ENCODE data around the gene NPEPL1.

The NPEPL1 gene

GRCh38 chr20:58647162-58647795 is 45.3 kb upstream of the NPEPL1 start:
- TF ChIP-seq EGR1 (IDR thresholded peaks at IDR 0.05) (no peak), REST (IDR thresholded peaks at IDR 0.05; ENCODE audit: low read depth) (no peak), EP300 (IDR thresholded peaks at IDR 0.05; ENCODE audit: borderline replicate concordance) (no peak), NFIC (IDR thresholded peaks at IDR 0.05) (no peak), TCF12 (IDR thresholded peaks at IDR 0.05; ENCODE audit: low read depth) (no peak), CREB1 (IDR thresholded peaks at IDR 0.05; ENCODE audit: low read depth) (no peak), ZBTB7A (IDR thresholded peaks at IDR 0.05; ENCODE audit: low read depth) (no peak), FOXM1 (IDR thresholded peaks at IDR 0.05; ENCODE audit: borderline replicate concordance, low read depth) (no peak), MAX (IDR thresholded peaks at IDR 0.05) (no peak), RAD21 (IDR thresholded peaks at IDR 0.05; ENCODE audit: low read depth) (no peak), CEBPB (IDR thresholded peaks at IDR 0.05) (no peak), YY1 (IDR thresholded peaks at IDR 0.05; ENCODE audit: low read depth) (no peak), TEAD4 (IDR thresholded peaks at IDR 0.05) (no peak), TAF1 (IDR thresholded peaks at IDR 0.05; ENCODE audit: low read depth) (no peak), USF1 (IDR thresholded peaks at IDR 0.05) (no peak)

- TF ChIP-seq CREB1 (IDR thresholded peaks at IDR 0.05; ENCODE audit: low read depth) = no peak
- no peak for TF ChIP-seq TAF1 (IDR thresholded peaks at IDR 0.05; ENCODE audit: low read depth)
- no peak for TF ChIP-seq RAD21 (IDR thresholded peaks at IDR 0.05; ENCODE audit: low read depth)
- no peak for TF ChIP-seq REST (IDR thresholded peaks at IDR 0.05; ENCODE audit: low read depth)
- no peak for TF ChIP-seq EP300 (IDR thresholded peaks at IDR 0.05; ENCODE audit: borderline replicate concordance)
- TF ChIP-seq FOXM1 (IDR thresholded peaks at IDR 0.05; ENCODE audit: borderline replicate concordance, low read depth) = no peak
- no peak for TF ChIP-seq CEBPB (IDR thresholded peaks at IDR 0.05)
- TF ChIP-seq TCF12 (IDR thresholded peaks at IDR 0.05; ENCODE audit: low read depth) = no peak
- no peak for TF ChIP-seq ZBTB7A (IDR thresholded peaks at IDR 0.05; ENCODE audit: low read depth)
These were observed 44.7 kb upstream of the NPEPL1 start for GRCh38 chr20:58647796-58648501.

- TF ChIP-seq EP300 (IDR thresholded peaks at IDR 0.05; ENCODE audit: borderline replicate concordance) = no peak
- no peak for TF ChIP-seq NFIC (IDR thresholded peaks at IDR 0.05)
- TF ChIP-seq CEBPB (IDR thresholded peaks at IDR 0.05) = no peak
- no peak for TF ChIP-seq EGR1 (IDR thresholded peaks at IDR 0.05)
- no peak for TF ChIP-seq RAD21 (IDR thresholded peaks at IDR 0.05; ENCODE audit: low read depth)
- TF ChIP-seq TEAD4 (IDR thresholded peaks at IDR 0.05) = no peak
- TF ChIP-seq TAF1 (IDR thresholded peaks at IDR 0.05; ENCODE audit: low read depth) = no peak
- TF ChIP-seq MAX (IDR thresholded peaks at IDR 0.05) = no peak
- no peak for TF ChIP-seq FOXM1 (IDR thresholded peaks at IDR 0.05; ENCODE audit: borderline replicate concordance, low read depth)
- no peak for TF ChIP-seq USF1 (IDR thresholded peaks at IDR 0.05)
- no peak for TF ChIP-seq ZBTB7A (IDR thresholded peaks at IDR 0.05; ENCODE audit: low read depth)
These were observed 43.1 kb upstream of the NPEPL1 start for GRCh38 chr20:58649288-58650180.

GRCh38 chr20:58650181-58650775 is 42.3 kb upstream of the NPEPL1 start:
- TF ChIP-seq YY1 (IDR thresholded peaks at IDR 0.05; ENCODE audit: low read depth) (no peak), NFIC (IDR thresholded peaks at IDR 0.05) (no peak), FOXM1 (IDR thresholded peaks at IDR 0.05; ENCODE audit: borderline replicate concordance, low read depth) (no peak), RAD21 (IDR thresholded peaks at IDR 0.05; ENCODE audit: low read depth) (no peak), REST (IDR thresholded peaks at IDR 0.05; ENCODE audit: low read depth) (no peak), MAX (IDR thresholded peaks at IDR 0.05) (no peak), USF1 (IDR thresholded peaks at IDR 0.05) (no peak), TEAD4 (IDR thresholded peaks at IDR 0.05) (no peak), CEBPB (IDR thresholded peaks at IDR 0.05) (no peak), EGR1 (IDR thresholded peaks at IDR 0.05) (no peak), ZBTB7A (IDR thresholded peaks at IDR 0.05; ENCODE audit: low read depth) (no peak), EP300 (IDR thresholded peaks at IDR 0.05; ENCODE audit: borderline replicate concordance) (no peak), TCF12 (IDR thresholded peaks at IDR 0.05; ENCODE audit: low read depth) (no peak), TAF1 (IDR thresholded peaks at IDR 0.05; ENCODE audit: low read depth) (no peak), CREB1 (IDR thresholded peaks at IDR 0.05; ENCODE audit: low read depth) (no peak)
